B cell (primary cell): Measurements from ENCODE around the gene FER. TPM values are rescaled to one million over a fixed set of nuclear protein-coding genes. Genes with fewer than 3 reads are reported as not detected.

ENCODE experiments used
- ATAC-seq: fragments of 200-7000 bp; cut with Tn5 transposase; one replicate; pipeline ENCODE4 v1.10.0; 2021; ENCODE audit warnings: low read depth, mild to moderate bottlenecking, moderate number of reproducible peaks, moderate library complexity
- CTCF ChIA-PET: fragments of 350-600 bp; sonication (Branson Sonifier 250); formaldehyde crosslinking; loops from one replicate; lab custom pipeline; 2021; ENCODE audit warnings: antibody characterized with exemption, inconsistent platforms; lab: Charles Lee
- POLR2A ChIA-PET: fragments of 350-600 bp; sonication (Branson Sonifier 250); formaldehyde crosslinking; loops from one replicate; lab custom pipeline; 2021; ENCODE audit warnings: antibody characterized with exemption; lab: Charles Lee
- DNase-seq: peaks from one replicate; pipeline ENCODE4 v3.0.0; 2013
- H2AFZ ChIP-seq: 2 replicates; pipeline ENCODE4 v1.6.1; 2012; ENCODE audit warnings: mild to moderate bottlenecking, low read depth, low read length; ENCODE audit not compliant: insufficient read depth, poor library complexity, severe bottlenecking
- H3K27ac ChIP-seq, 2 donors: 1 replicate in 1 of 2; 2 replicates in 1 of 2; pipeline ENCODE4 v1.5.1; 2012 to 2013; ENCODE audit warnings: low read length in 2 of 2, mild to moderate bottlenecking in 2 of 2, moderate library complexity in 1 of 2
- H3K27me3 ChIP-seq, 4 experiments: fragments of 200-600 bp in 1 of 4; sonication (generic) in 1 of 4; replicated peaks in 1 of 4; 1 replicate in 2 of 4; 2 replicates in 2 of 4; pipeline versions ENCODE4 v1.6.1 to v1.7.0; 2013 to 2016; ENCODE audit warnings: low read length in 3 of 4, mild to moderate bottlenecking in 2 of 4, mixed read lengths in 1 of 4, moderate library complexity in 1 of 4; ENCODE audit not compliant: insufficient read depth in 4 of 4, control insufficient read depth in 3 of 4; ENCODE audit errors: control extremely low read depth in 1 of 4
- H3K36me3 ChIP-seq, 2 experiments: replicated peaks in 1 of 2; 1 replicate in 1 of 2; 2 replicates in 1 of 2; pipeline versions ENCODE4 v1.6.1 to v1.7.1; 2013; ENCODE audit warnings: low read length in 1 of 2; ENCODE audit not compliant: insufficient read depth in 2 of 2, control insufficient read depth in 1 of 2; ENCODE audit errors: control extremely low read depth in 1 of 2, extremely low read depth in 1 of 2
- H3K4me1 ChIP-seq, 2 donors: fragments of 200-600 bp in 1 of 2; sonication (generic) in 1 of 2; 1 replicate in 1 of 2; 2 replicates in 1 of 2; pipeline versions ENCODE4 v1.5.1 to v1.6.1; 2013 to 2017; ENCODE audit warnings: low read length in 2 of 2; ENCODE audit not compliant: control insufficient read depth in 2 of 2, insufficient read depth in 2 of 2
- H3K4me2 ChIP-seq: replicated peaks from 2 replicates; pipeline ENCODE3; 2012; ENCODE audit warnings: mild to moderate bottlenecking, low read depth, low read length; ENCODE audit not compliant: poor library complexity, severe bottlenecking
- H3K4me3 ChIP-seq, 5 experiments: fragments of 200-600 bp in 1 of 5; sonication (generic) in 1 of 5; 1 replicate in 3 of 5; 2 replicates in 2 of 5; pipeline versions ENCODE4 v1.5.1 to v1.7.0; 2011 to 2016; ENCODE audit warnings: low read length in 4 of 5, mild to moderate bottlenecking in 4 of 5, low read depth in 2 of 5, control low read depth in 1 of 5, moderate library complexity in 1 of 5; ENCODE audit not compliant: insufficient read depth in 1 of 5; ENCODE audit errors: control extremely low read depth in 1 of 5, extremely low read depth in 1 of 5
- H3K79me2 ChIP-seq: fragments of 200-600 bp; sonication (generic); one replicate; pipeline ENCODE4 v1.6.0; 2016; ENCODE audit warnings: low read length; ENCODE audit not compliant: control insufficient read depth, insufficient read depth
- H3K9ac ChIP-seq: fragments of 200-600 bp; sonication (generic); 2 replicates; pipeline ENCODE4 v1.6.1; 2017; ENCODE audit warnings: mild to moderate bottlenecking, low read length, moderate library complexity
- H3K9me3 ChIP-seq, 3 donors: one replicate each; pipeline versions ENCODE4 v1.6.1 to v1.7.1; 2013; ENCODE audit warnings: low read length in 2 of 3; ENCODE audit not compliant: control insufficient read depth in 2 of 3, insufficient read depth in 1 of 3; ENCODE audit errors: control extremely low read depth in 1 of 3
- H4K20me1 ChIP-seq: 2 replicates; pipeline ENCODE4 v1.6.0; 2012; ENCODE audit warnings: mild to moderate bottlenecking, low read length; ENCODE audit not compliant: insufficient read depth, control insufficient read depth, poor library complexity, severe bottlenecking
- H3K27ac Mint-ChIP-seq: one replicate; pipeline ENCODE4 v1.8.0; 2021; ENCODE audit warnings: mixed read lengths
- H3K27me3 Mint-ChIP-seq: one replicate; pipeline ENCODE4 v1.8.0; 2021; ENCODE audit warnings: mixed read lengths
- H3K4me1 Mint-ChIP-seq: one replicate; pipeline ENCODE4 v1.8.0; 2021; ENCODE audit warnings: mixed read lengths
- H3K4me3 Mint-ChIP-seq: one replicate; pipeline ENCODE4 v1.8.0; 2021; ENCODE audit warnings: mixed read lengths
- H3K9me3 Mint-ChIP-seq: one replicate; pipeline ENCODE4 v1.8.0; 2022; ENCODE audit warnings: mixed read lengths; ENCODE audit not compliant: insufficient read depth
- CTCF ChIP-seq: fragments of 200-600 bp; IDR thresholded peaks from one replicate; pipeline ENCODE4 v1.8.0; 2022; ENCODE audit warnings: antibody characterized with exemption, mild to moderate bottlenecking
- EZH2 ChIP-seq: IDR thresholded peaks from 2 replicates; pipeline ENCODE4 v1.6.1; 2012; ENCODE audit warnings: borderline replicate concordance, low read depth, mild to moderate bottlenecking, moderate library complexity, low read length; ENCODE audit not compliant: insufficient read depth, poor library complexity, severe bottlenecking
- WGBS: methylation state at CpG from one replicate; pipeline ENCODE4 v1.1.5; 2013; ENCODE audit warnings: missing lambda C conversion rate; ENCODE audit not compliant: insufficient coverage; 5-methylcytosine and 5-hydroxymethylcytosine counted together
- intact Hi-C: fragments of 100-400 bp; cut with micrococcal nuclease; formaldehyde crosslinking; loops from one replicate; pipeline ENCODE4 v1.10.0; 2022
- polyA plus RNA-seq: library from polyadenylated mRNA; depleted of rRNA; stranded (reverse); fragments of >200 nt; gene quantifications from 2 replicates; pipeline ENCODE4 v1.2.3, GENCODE V29; 2012
- total RNA-seq, 2 donors: library from RNA; stranded (reverse); fragments of 120-200 nt in 1 of 2; gene quantifications; 1 replicate in 1 of 2; 2 replicates in 1 of 2; pipeline versions ENCODE4 v1.2.3 to v1.2.4, GENCODE V29; 2013 to 2022

The FER gene
- total and polyA plus RNA-seq, 2 donors (not counting 1 experiment from before 2014, with no cell fraction given) = 1.3 to 41.3 TPM

- Mint-ChIP-seq H3K4me1 (peaks cover 7% of the 10 kb centered on the region), H3K4me3 (no peak overlapping the region), H3K27ac (no peak overlapping the region), H3K27me3 (no peaks in the 10 kb centered on the region), H3K9me3 (no peaks in the 10 kb centered on the region)
- H3K9me3 ChIP-seq = peaks cover 0 to 1% (median 0%) of the 10 kb centered on the region in 3 donors
- ChIA-PET CTCF (interaction anchor here (0.7 kb wide), 1 partner anchor 103 kb away, joined by 4 read pairs; no protein-coding TSS in a partner anchor), POLR2A (no interaction called here)
- no peaks in the 10 kb centered on the region for H3K36me3 ChIP-seq
- H3K27me3 ChIP-seq = no peaks in the 10 kb centered on the region
- no peaks in the 10 kb centered on the region for H3K79me2 ChIP-seq
- ATAC-seq = no peak
- no peak overlapping the region for H2AFZ ChIP-seq
- no peak overlapping the region for H3K27ac ChIP-seq
- no peaks in the 10 kb centered on the region for H4K20me1 ChIP-seq
- no CpG with 5 or more reads among the region's 2 CpGs for WGBS
- H3K4me2 ChIP-seq = no peak overlapping the region
- H3K4me1 ChIP-seq = peaks cover 0 to 6% of the 10 kb centered on the region in 2 donors
- no peak overlapping the region for H3K4me3 ChIP-seq
- DNase-seq = no peak
- intact Hi-C loops = no loop called here
- no peak for TF ChIP-seq CTCF
- TF ChIP-seq EZH2 = no peak
- H3K9ac ChIP-seq = no peak overlapping the region
Measured at GRCh38 chr5:109038209-109038840, 290.6 kb downstream of the FER start.

GRCh38 chr5:109041317-109041716, 293.6 kb downstream of the FER start:
- no peak overlapping the region for H2AFZ ChIP-seq
- no peaks in the 10 kb centered on the region for H4K20me1 ChIP-seq
- TF ChIP-seq CTCF (no peak), EZH2 (no peak)
- peaks cover 0 to 6% of the 10 kb centered on the region in 2 donors for H3K4me1 ChIP-seq
- H3K27ac ChIP-seq = no peak overlapping the region
- Mint-ChIP-seq H3K4me1 (no peaks in the 10 kb centered on the region), H3K9me3 (no peaks in the 10 kb centered on the region), H3K27me3 (no peaks in the 10 kb centered on the region), H3K27ac (no peak overlapping the region), H3K4me3 (no peak overlapping the region)
- H3K9ac ChIP-seq = no peak overlapping the region
- H3K9me3 ChIP-seq = peaks cover 0 to 1% (median 0%) of the 10 kb centered on the region in 3 donors
- H3K79me2 ChIP-seq = no peaks in the 10 kb centered on the region
- ATAC-seq (no peak), DNase-seq (peak; percentile 20)
- CTCF ChIA-PET = no interaction called here
- intact Hi-C loops = no loop called here
- no peak overlapping the region for H3K4me2 ChIP-seq
- no peaks in the 10 kb centered on the region for H3K27me3 ChIP-seq
- H3K36me3 ChIP-seq = no peaks in the 10 kb centered on the region
- H3K4me3 ChIP-seq = no peak overlapping the region
- POLR2A ChIA-PET = no interaction called here
- WGBS = 50% methylated on average over 3 of the region's 3 CpGs
